HG03139 (cell line): Measurements from ENCODE around the gene IDH2.
"Not testable (repeated sequence)": the region's sequence is repeated elsewhere in the genome, so short reads cannot be mapped to it uniquely, and the experiment has no call there.

Experiments used
- ATAC-seq: cut with Tn5 transposase; IDR thresholded peaks from one replicate; pipeline ENCODE4 v1.9.1; 2021; ENCODE audit not compliant: unreplicated experiment

The IDH2 gene

DNA sequence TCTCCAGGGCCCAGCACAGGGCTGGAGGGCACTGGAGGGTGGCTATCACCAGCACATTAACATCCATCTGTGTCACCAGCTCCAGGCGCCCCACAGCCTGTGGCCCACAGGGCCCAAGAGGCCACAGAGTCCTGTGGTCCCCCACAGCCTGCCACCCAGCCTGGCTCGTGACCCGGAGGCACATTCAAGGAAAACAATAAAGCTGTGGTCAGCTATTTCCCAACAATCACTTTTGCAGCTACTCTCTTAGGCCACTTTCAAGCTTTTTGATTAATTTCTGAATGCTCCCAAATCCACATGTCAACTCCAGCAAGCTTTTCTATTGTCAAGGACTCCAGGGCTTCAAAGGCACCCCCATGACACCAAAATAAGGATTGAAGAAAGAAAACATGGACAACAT lies 16.7 kb downstream of the IDH2 start:
- no peak for ATAC-seq

DNA sequence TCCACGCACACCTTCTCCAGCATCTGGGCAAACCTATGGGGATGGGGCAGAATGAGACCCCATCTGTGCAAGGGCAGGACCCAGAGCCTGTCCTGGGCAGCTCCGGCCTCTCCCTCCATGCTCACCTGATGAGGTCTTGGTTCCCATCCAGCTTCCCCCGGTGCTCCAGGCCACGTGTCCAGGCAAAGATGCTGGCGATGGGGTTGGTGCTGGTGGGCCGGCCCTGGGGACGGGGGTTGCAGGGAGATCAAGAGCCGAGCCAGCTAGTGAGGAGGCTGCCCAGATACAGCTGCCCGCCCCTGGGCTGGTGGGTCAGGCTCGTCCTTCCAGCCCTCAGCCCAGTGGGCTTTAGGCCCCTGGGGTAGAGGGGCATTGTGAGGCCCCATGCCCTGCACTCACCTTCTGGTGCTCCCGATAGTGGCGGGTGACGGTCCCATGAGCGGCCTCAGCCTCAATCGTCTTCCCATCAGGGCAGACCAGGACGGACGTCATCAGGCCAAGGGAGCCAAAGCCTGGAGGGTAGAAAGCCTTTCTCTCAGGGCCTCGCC lies 17.3 kb downstream of the IDH2 start:
- no peak for ATAC-seq

DNA sequence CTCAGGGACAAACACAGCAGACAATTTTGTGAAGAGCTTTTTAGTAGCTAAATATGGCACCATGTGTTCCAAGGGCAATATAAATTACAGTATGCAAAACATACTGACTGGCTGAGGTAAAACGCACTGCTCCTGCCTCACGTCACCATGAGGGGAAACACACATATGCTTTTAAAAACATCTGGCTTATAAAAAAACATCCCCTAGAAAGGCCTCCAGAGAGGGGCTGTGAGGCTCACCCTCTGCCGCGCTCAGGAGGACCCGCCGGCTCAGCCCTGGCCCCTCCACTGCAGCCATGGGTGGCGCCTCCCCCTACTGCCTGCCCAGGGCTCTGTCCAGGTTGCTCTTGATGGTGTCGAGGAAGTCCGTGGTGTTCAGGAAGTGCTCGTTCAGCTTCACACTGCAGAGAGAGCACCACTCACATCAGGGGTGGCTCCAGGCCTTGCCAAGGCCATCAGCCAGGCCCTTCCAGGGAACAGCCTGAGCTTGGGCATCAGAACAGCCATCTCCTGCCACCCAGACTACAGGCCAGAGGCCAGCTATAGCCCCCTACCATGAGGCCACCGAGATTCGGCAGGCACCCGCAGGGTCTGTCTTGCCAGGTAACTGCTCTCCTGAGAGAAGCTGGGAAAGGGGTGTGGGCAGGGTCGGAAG lies 18.2 kb downstream of the IDH2 start:
- ATAC-seq: no peak

DNA sequence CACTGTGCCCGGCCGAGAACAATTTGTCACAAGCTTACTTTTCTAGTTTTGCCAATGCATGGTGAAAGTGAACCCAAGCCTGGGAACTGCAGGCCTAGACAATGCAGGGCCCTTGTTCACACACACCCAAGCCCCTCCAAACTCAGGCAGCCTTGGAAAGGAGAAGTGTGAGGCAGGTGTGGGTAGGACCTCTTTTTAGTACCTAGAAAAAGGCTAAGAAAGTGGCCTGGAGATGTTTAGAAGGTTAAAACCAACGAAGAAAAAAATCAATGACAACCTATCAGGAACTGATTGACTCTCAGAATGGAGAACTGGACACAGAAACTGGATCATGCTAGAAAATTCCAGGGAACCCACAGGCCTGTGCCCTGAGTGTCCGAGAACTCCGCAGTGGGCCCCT lies 18.8 kb downstream of the IDH2 start:
- ATAC-seq: no peak

DNA sequence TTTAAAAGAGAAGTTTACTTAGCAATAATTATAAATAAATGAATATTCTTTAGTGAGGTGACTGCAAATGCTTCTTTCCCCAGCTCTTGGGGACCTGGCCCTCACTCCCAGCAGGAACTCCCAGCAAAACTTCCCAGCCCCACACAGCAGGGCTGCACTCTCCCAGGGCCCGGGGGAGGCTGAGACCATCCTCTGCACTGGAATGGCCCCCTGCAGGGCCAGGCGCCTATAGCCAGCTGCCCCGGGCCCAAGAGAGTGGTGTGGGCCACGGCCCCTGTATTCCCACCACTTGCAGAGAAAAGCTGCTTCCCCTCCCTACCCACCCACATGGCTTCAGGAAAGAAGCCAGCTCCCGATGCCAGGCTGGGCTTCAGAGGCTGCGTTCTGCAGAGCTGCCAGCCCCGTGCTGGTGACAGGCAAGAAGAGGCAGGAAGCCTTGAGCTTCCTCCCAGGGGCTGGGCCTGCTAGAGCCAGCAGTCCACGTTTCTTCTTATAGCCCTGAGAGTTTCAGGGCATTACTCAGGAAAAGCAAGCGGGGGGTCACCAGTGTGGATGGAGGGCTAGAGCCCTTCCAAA lies 20.0 kb downstream of the IDH2 start:
- no peak for ATAC-seq

DNA sequence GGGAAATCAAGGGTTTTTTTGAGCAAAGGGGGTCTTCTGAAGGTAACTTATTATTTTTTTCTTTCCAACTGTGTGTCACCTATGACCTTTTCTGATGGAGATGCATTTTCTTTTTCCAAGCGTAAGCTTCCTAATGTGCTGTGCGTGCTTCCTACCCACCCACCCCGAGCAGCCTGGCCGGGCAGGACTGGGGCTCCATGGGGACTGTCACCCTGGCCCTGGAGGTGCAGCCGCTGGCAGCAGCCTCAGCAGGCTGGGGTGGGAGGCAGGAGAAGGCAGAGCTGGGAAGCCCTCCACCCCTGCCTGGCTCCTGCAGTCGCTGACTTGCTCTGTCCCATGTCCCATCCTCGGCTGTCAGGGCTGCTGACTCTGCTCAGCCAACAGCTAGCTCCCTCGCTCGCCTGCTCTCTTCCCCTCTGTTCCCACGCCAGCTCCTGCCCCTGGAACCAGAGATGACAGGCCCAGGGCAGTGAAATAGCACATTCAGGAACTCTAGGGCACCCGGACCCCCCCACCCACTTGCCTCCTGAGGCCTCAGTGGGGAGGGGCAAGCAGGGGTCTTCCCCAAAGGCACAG lies 21.4 kb downstream of the IDH2 start:
- ATAC-seq: no peak

DNA sequence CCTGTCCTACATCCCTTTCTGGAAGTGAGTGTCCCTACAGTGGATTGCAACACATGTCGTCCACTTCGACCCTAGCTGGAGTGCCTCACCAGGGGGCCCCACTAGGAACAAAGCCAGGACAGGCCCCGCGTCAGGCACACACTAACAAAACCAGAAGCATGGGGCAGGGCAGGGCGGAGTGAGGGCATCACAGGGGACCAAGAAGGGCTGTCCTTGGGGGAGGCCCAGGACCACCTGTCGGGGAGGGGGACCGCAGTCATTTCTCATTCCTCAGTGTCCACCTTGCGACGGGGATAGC lies 21.9 kb downstream of the IDH2 start:
- no peak for ATAC-seq

DNA sequence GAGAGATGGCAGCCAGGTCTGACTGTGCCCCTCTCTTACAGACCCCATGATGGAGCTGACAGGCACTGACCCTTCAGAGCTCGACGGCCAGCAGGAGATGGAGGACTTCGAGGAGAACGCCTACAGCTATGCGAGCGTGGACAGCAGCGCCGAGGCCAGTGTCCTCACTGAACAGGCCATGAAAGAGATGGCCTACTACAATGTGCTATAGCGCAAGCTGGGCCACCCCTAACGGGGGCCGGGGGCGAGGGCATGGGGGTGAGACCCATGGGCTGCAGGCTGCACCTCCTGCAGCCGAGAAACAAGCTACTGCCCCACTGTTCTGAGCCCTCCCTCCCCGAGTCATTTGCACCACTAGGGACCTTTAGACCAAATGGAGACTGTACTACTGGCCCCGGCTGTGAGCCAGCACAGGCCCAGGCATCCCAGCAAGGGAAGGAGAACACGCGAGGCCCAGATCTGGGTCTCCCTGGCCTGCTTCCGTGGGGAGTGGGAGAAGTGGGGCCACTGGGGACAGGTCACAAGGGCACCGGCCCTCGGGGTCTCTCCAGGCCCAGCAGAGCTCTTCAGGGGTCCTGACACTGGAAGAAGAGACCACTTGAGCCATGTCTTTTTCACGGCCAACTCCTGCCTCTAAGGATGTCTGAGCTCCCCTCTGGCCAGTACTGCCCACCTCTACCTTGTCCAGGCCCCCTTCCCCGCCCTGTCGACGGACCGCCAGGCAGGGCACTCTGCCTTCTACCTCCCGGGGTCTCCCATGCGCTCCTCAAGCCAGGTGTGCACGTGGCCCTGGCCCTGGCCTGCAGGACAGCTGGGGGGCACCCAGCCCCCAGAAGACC lies 22.4 kb downstream of the IDH2 start:
- no peak for ATAC-seq

DNA sequence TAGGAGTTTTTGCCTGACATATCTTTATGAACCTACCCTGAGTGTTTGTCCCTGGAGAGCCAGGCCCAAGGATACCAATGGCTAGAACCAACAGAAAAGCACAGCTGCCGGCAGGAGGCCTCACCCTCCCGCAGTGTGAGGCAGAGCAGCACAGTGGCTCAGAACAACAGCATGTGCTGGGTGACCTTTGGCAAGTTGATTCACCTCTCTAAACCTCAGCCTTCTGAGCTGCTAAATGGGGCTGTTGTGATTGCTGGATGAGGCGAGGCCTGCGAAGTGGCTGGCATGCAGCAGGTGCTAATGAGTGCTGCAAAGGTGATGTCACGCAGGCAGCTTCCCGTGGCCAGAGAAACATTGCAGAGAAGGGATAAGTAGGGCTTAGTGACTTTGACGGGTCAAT lies 23.3 kb downstream of the IDH2 start:
- no peak for ATAC-seq

DNA sequence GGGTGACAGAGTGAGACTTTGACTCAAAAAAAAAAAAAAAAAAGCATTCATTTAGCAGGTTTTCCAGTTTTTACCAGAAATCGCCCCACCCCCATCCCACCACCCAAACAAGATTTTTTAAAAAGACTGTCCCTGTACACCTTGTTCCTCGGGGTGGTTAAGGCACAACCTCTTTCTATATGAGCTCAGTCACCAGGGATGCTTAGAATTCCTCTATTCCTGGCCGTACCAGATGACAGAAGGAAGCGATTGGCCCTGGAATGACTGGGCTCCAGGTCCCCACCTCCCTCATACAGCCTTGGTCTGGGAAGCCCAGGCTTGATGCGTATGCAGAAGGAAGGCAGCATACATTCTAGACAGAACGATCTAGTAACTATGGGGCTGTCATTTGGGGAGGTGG lies 25.6 kb downstream of the IDH2 start:
- no peak for ATAC-seq

DNA sequence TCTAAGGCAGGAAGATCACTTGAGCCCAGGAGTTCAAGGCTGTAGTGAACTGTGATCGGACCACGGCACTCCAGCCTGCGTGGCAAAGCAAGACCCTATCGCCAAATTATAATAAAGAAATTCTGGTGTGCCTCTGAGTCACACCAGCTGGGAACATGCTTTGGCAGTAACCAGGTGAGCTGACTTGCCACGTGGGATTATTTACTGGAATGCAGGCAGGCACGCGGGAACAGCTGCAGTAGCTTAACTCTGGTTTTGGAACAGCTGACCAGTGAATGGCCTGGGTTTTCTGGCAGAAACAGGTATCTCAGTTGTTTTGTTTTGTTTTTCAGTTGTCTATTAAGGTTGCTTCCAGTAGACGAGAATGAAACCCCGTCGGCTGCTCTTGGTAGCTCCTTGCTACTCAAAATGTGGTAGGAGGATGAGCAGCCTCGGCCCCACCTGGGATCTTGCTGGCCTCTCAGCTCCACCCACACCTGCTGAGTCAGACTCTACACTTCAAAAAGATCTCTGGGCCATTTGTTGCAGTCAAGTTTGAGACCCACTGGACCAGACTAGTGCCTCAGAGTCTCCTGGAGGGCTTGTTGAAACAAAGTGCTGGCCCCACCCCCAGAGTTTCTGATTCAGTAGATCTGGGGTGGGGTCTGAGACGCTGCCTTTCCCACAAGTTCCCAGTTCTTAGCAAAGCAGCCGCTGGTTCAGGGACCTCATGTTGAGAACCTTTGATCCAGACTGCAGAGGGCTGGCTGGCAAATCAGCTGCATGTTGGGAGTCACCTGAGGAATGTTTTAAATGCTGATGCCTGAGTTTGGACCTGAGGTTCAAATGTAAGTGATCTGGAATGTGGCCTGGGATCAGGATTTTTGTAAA lies 26.6 kb downstream of the IDH2 start:
- no peak for ATAC-seq

DNA sequence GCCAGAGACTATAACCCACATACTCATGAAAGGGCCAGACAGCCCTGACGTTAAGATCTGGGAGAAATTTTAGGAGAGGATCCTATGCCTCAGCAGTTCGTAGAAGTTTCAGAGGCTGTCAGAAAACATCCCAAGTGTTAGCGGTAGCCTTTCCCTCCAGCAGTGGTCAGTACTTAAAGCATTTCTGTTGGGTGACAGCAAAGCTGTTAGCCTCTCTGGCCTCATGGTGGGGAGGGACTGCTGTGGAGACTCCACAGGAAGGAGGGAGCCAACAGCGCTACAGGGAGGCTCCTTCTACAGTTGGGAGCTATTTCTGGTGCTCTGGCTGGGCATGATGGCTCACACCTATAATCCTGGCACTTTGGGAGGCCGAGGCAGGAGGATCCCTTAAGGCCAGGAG lies 27.4 kb downstream of the IDH2 start:
- ATAC-seq: no peak

DNA sequence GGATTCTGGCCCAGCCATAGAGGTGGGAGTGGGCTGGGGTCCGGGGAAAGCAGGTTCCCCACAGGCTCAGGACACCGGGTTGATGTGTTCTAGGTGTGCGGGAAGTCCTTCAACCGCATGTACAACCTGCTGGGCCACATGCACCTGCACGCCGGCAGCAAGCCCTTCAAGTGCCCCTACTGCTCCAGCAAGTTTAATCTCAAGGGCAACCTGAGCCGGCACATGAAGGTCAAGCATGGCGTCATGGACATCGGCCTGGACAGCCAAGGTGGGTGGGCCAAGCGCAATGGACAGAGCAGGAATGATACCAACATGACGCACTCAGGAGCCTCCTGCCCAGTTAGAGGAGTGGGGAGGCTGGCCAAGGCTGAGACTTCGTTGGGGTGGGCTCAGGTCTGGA lies 28.2 kb downstream of the IDH2 start:
- ATAC-seq: no peak

DNA sequence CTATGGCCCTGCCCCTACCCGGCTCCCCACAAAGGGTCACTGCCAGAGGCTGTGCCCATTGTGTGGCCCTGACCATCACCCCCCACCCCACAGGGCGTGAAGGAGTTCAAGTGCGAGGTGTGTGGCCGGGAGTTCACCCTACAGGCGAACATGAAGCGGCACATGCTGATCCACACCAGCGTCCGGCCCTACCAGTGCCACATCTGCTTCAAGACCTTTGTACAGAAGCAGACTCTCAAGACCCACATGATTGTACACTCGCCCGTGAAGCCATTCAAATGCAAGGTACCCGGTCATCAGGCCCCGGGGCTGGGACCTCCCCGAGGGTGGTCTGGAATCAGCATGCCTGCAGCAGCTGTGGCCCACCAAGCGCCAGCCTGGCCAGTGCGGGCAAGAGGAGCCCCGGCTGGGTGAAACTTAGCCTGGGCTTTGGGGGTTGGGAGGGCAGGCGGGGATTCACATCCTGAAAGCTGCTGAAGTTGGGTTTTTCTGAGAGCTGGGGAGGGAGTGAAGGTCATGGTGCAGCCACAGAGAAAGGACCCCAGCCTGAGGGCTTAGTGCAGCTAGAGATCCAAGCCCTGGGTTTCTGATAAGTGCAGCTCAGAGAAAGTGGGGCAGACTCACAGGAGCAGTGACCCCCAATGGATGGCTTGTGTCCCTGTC lies 29.2 kb downstream of the IDH2 start:
- ATAC-seq: no peak

DNA sequence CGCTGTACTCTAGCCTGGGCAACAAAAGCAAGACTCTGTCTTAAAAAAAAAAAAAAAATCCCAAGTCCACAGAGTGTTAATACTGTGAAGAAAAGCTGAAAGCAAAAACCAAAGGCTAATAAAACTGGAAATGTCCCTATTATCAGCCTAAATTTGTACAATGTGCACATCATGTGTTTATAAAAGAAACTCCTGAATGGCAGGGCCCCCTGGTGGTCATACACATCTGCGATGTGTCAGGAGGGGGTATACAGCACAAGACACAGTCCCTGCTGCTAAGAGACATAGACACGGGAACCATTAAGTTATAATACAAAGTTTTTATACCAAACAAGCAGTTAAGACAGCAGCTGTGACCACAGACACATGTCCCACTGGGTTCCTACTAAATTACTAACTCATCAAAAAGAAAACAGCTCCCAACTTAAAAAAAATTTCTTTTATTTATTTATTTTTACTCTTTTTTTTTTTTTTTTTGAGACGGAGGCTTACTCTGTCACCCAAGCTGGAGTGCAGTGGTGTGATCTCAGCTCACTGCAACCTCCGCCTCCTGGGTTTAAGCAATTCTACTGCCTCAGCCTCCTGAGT lies 31.0 kb downstream of the IDH2 start:
- ATAC-seq: no peak

DNA sequence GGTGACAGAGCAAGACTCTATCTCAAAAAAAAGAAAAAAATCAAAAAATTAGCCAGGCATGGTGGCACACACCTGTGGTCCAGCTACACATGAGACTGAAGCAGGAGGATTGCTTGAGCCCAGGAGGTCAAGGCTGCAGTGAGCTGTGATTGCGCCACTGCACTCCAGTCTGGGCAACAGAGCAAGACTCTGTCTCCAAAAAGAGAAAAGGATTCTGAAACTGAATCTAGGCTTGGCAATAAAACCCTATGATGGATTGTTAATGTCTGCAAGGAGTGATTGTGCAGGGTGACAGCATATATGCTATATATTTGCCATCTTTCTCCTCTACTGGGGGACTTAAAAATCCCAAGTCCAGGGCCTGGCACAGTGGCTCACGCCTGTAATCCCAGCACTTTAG lies 31.6 kb downstream of the IDH2 start:
- not testable (repeated sequence) for ATAC-seq

DNA sequence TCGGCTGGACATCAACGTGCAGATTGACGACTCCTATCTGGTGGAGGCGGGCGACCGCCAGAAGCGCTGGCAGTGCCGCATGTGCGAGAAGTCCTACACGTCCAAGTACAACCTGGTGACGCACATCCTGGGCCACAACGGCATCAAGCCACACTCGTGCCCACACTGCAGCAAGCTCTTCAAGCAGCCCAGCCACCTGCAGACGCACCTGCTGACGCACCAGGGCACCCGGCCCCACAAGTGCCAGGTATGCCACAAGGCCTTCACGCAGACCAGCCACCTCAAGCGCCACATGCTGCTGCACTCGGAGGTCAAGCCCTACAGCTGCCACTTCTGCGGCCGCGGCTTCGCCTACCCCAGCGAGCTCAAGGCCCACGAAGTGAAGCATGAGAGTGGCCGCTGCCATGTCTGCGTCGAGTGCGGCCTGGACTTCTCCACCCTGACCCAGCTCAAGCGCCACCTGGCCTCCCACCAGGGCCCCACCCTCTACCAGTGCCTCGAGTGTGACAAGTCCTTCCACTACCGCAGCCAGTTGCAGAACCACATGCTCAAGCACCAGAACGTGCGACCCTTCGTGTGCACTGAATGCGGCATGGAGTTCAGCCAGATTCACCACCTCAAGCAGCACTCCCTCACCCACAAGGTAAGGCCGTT lies 34.2 kb downstream of the IDH2 start:
- no peak for ATAC-seq

DNA sequence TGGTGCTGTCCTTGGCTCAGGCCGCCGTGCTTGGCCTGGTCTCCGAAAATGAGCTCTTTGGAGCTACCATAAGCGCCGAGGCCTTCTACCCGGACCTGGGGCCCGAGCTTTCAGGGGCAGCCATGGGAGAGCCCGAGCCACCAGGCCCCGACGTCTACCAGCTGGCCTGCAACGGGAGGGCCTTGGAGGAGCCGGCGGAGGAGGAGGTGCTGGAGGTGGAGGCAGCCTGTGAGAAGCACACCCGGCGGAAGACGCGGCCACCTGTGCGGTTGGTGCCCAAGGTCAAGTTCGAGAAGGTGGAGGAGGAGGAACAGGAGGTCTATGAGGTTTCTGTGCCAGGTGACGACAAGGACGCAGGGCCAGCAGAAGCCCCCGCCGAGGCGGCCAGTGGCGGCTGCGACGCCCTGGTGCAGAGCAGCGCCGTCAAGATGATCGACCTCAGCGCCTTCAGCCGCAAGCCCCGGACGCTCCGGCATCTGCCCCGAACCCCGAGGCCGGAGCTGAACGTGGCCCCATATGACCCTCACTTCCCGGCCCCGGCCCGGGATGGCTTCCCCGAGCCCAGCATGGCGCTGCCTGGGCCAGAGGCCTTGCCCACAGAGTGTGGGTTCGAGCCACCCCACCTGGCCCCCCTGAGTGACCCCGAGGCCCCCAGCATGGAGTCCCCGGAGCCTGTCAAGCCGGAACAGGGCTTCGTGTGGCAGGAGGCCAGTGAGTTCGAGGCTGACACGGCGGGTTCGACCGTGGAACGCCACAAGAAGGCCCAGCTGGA lies 34.9 kb downstream of the IDH2 start:
- no peak for ATAC-seq

DNA sequence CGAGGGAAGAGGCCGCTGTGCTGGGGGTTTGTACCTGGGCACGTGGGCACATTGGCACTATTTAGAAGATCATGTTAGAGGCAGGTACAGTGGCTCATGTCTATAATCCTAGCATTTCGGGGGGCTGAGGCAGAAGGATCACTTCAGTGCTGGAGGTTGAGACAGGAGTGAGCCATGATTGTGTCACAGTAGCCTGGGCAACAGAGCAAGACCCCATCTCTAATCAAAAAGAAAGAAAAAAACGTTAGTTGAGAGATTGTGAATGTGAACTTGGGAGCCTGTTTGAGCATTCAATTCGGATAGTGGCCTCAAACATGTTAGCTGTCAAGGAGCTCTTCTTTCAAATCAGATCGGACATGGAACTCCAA lies 36.6 kb downstream of the IDH2 start:
- ATAC-seq: no peak
